Thymus (tissue), 11 donors: Measurements from ENCODE around the gene NBDY. TPM values are rescaled to one million over a fixed set of nuclear protein-coding genes. Genes with fewer than 3 reads are reported as not detected.

ENCODE experiments used
- DNase-seq, 9 donors: peaks; one replicate each; pipeline ENCODE4 v3.0.0-alpha.2; 2013; ENCODE audit warnings: low spot score in 9 of 9, low read depth in 6 of 9, missing footprints in 1 of 9
- H3K27ac ChIP-seq, 2 donors: one replicate each; pipeline ENCODE4 v1.5.1; 2013; ENCODE audit warnings: control low read depth in 1 of 2, low read depth in 1 of 2, low read length in 1 of 2, mild to moderate bottlenecking in 1 of 2, moderate library complexity in 1 of 2
- H3K27me3 ChIP-seq, 2 donors: one replicate each; pipeline ENCODE4 v1.5.1; 2013; ENCODE audit warnings: low read length in 1 of 2; ENCODE audit not compliant: control insufficient read depth in 2 of 2, insufficient read depth in 1 of 2
- H3K36me3 ChIP-seq, 2 donors: one replicate each; pipeline ENCODE4 v1.5.1; 2013; ENCODE audit warnings: low read length in 1 of 2, mild to moderate bottlenecking in 1 of 2, moderate library complexity in 1 of 2; ENCODE audit not compliant: control insufficient read depth in 2 of 2, insufficient read depth in 2 of 2
- H3K4me1 ChIP-seq, 2 donors: one replicate each; pipeline ENCODE4 v1.5.1; 2013; ENCODE audit warnings: low read length in 2 of 2; ENCODE audit not compliant: control insufficient read depth in 2 of 2, insufficient read depth in 2 of 2
- H3K4me3 ChIP-seq, 2 donors: one replicate each; pipeline ENCODE4 v1.5.1; 2013; ENCODE audit warnings: low read length in 2 of 2, control low read depth in 1 of 2, mild to moderate bottlenecking in 1 of 2
- H3K9me3 ChIP-seq, 2 donors: one replicate each; pipeline ENCODE4 v1.5.1; 2013; ENCODE audit warnings: low read length in 1 of 2, mild to moderate bottlenecking in 1 of 2; ENCODE audit not compliant: control insufficient read depth in 2 of 2, insufficient read depth in 1 of 2
- WGBS: extraction: QIAGEN DNeasy Blood & Tissue Kit; methylation state at CpG from one replicate; pipeline ENCODE4 v1.1.7; 2013; 5-methylcytosine and 5-hydroxymethylcytosine counted together
- polyA plus RNA-seq: library from polyadenylated mRNA; stranded (reverse); fragments of 200-250 nt; gene quantifications from one replicate; pipeline ENCODE4 v1.2.3, GENCODE V29; 2013
- total RNA-seq: library from RNA; stranded (reverse); fragments of 120-200 nt; gene quantifications from one replicate; pipeline ENCODE4 v1.2.4, GENCODE V29; 2013
- donor health status: healthy.

NBDY gene
- total and polyA plus RNA-seq, 2 donors, result 13.9 to 32.6 TPM

GRCh38 chrX:56762220-56762619 is 33.2 kb downstream of the NBDY start:
- Histone ChIP-seq H3K36me3 (peaks cover 0 to 4% of the 10 kb centered on the region in 2 donors), H3K27ac (peak overlapping the region; percentile 42 to 61), H3K9me3 (no peaks in the 10 kb centered on the region), H3K4me1 (peaks cover 5 to 54% of the 10 kb centered on the region in 2 donors), H3K27me3 (no peaks in the 10 kb centered on the region), H3K4me3 (no peak overlapping the region)
- 45% methylated on average over 3 of the region's 3 CpGs for WGBS
- DNase-seq, result peak in 1 of 9 donors; percentile 44

- no peak overlapping the region for H3K4me3 ChIP-seq
- peaks cover 0 to 4% of the 10 kb centered on the region in 2 donors for H3K36me3 ChIP-seq
- H3K27me3 ChIP-seq, result no peaks in the 10 kb centered on the region
- H3K9me3 ChIP-seq, result no peaks in the 10 kb centered on the region
- peak overlapping the region; percentile 31 to 61 for H3K27ac ChIP-seq
- 92% methylated on average over 6 of the region's 6 CpGs for WGBS
- H3K4me1 ChIP-seq, result peaks cover 5 to 54% of the 10 kb centered on the region in 2 donors
- DNase-seq, result no peak
Measured at GRCh38 chrX:56762707-56763555, 33.9 kb downstream of the NBDY start.

DNA sequence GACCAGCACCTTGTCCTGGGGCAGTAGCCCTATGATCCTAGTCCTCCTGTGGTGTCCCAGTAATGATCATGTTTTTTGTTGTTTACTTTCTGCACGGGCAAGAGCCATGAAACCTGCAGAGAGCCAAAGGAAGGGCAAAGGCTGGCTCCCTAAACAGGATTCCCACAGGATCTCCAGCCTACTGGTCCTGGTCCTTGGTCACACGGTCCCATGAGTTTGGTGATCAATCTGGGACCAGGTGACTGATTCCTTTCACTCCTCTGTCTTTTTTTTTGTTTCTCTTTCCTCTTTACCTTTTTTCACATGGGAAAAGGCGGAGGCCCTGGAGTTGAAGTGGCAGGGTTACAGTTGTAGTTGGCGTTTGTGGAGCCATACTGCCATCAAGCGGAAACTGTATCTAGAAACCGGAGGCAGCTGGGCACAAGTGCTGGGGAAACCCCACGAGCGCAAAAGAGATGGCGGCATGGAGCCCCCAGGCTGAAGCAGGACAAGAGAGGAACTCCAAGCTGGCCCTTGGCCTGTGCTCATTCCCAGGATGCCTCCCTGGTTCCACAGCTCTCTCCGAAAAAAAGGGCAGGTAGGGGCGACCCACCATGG is 34.6 kb downstream of the NBDY start:
- peak overlapping the region in 1 of 2 donors; percentile 69 for H3K4me3 ChIP-seq
- WGBS, result 89% methylated on average over 11 of the region's 11 CpGs
- DNase-seq, result peak in 3 of 9 donors; percentile 89 to 97 (median 92)
- H3K27me3 ChIP-seq, result no peaks in the 10 kb centered on the region
- H3K9me3 ChIP-seq, result no peaks in the 10 kb centered on the region
- peaks cover 0 to 4% of the 10 kb centered on the region in 2 donors for H3K36me3 ChIP-seq
- H3K27ac ChIP-seq, result peak overlapping the region in 1 of 2 donors; percentile 86
- peaks cover 5 to 52% of the 10 kb centered on the region in 2 donors for H3K4me1 ChIP-seq

- DNase-seq, result peak; percentile 68 to 99 (median 77)
- Histone ChIP-seq H3K27me3 (no peaks in the 10 kb centered on the region), H3K27ac (peak overlapping the region; percentile 86 to 89), H3K36me3 (peaks cover 0 to 4% of the 10 kb centered on the region in 2 donors), H3K9me3 (no peaks in the 10 kb centered on the region), H3K4me1 (peaks cover 5 to 52% of the 10 kb centered on the region in 2 donors), H3K4me3 (peak overlapping the region in 1 of 2 donors; percentile 69)
- 66% methylated on average over 20 of the region's 20 CpGs for WGBS
Measured at GRCh38 chrX:56764153-56764974, 35.3 kb downstream of the NBDY start.

DNA sequence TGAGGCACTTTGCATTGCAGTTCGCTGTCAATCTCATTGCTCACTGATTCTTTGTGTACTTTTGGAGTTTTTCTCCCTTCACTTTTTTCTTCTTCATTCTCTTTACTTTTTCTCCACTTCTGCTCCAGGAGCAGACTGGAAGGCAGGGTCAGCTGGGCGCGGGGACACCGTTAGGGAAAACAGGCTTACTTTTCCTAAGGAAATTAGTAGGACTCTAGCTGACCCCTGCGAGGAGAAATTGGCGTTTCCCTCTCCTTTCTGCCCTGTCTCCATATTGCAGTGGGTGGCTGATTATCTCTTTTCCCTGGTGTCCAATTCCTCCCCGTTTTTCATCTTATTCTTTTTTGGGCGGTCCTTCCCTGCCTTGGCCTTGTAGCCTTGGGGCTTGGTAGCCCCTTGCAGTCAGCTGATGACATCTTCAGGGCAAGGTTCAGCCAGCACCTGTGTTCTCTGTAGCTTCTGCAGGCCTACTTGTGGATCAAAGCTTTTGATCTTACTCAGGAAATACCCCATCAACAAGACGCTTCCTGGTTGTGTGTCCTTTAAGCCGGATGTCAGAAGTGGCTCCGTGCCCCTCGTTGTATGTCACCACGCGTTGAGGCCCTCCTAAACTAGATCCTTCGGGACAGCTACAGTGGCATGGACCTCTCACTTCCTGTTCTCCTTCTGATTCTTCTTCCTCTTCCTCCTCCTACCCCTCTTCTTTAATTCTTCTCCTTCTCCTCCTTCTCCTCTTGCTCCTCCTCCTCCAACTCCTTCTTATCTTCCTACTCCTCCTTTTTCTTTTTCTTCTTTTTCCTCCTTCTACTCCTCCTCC is 36.1 kb downstream of the NBDY start:
- 46% methylated on average over 15 of the region's 15 CpGs for WGBS
- no peaks in the 10 kb centered on the region for H3K9me3 ChIP-seq

GRCh38 chrX:56765811-56766553 is 36.9 kb downstream of the NBDY start:
- peak in 3 of 9 donors; percentile 5 to 69 (median 52) for DNase-seq
- peak overlapping the region; percentile 86 to 89 for H3K27ac ChIP-seq
- H3K36me3 ChIP-seq, result peaks cover 0 to 4% of the 10 kb centered on the region in 2 donors
- H3K27me3 ChIP-seq, result no peaks in the 10 kb centered on the region
- H3K4me3 ChIP-seq, result peak overlapping the region in 1 of 2 donors; percentile 50
- 58% methylated on average over 8 of the region's 8 CpGs for WGBS
- H3K9me3 ChIP-seq, result no peaks in the 10 kb centered on the region
- peaks cover 5 to 52% of the 10 kb centered on the region in 2 donors for H3K4me1 ChIP-seq

More for the DNA sequence above, 36.1 kb downstream of the NBDY start:
- no peak overlapping the region for H3K4me3 ChIP-seq
- H3K27ac ChIP-seq, result peak overlapping the region; percentile 86 to 89
- peaks cover 5 to 52% of the 10 kb centered on the region in 2 donors for H3K4me1 ChIP-seq
- H3K36me3 ChIP-seq, result peaks cover 0 to 4% of the 10 kb centered on the region in 2 donors
- DNase-seq, result peak in 6 of 9 donors; percentile 26 to 86 (median 54)
- H3K27me3 ChIP-seq, result no peaks in the 10 kb centered on the region

- Histone ChIP-seq H3K36me3 (peaks cover 0 to 4% of the 10 kb centered on the region in 2 donors), H3K9me3 (no peaks in the 10 kb centered on the region), H3K4me1 (peaks cover 5 to 49% of the 10 kb centered on the region in 2 donors), H3K4me3 (peak overlapping the region in 1 of 2 donors; percentile 50), H3K27ac (peak overlapping the region; percentile 18 to 86), H3K27me3 (no peaks in the 10 kb centered on the region)
- WGBS, result 97% methylated on average over 16 of the region's 16 CpGs
- DNase-seq, result peak in 1 of 9 donors; percentile 64
Measured at GRCh38 chrX:56766554-56767347, 37.7 kb downstream of the NBDY start.
